Measurements from ENCODE around the gene TRPM6.

GRCh38 chr9:74748966-74749365 lies 138.8 kb downstream of the TRPM6 start:
- TF ChIP-seq CTCF (IDR thresholded peaks at IDR 0.05) (no peak), ZFX (IDR thresholded peaks at IDR 0.05; ENCODE audit: borderline replicate concordance) (no peak)

All from 22Rv1 (cell line).